HG02970 (cell line): ENCODE results near the gene LYL1.

Experiments used
- ATAC-seq: cut with Tn5 transposase; IDR thresholded peaks from one replicate; pipeline ENCODE4 v1.9.1; 2021; ENCODE audit warnings: mild to moderate bottlenecking, moderate library complexity, moderate number of reproducible peaks; ENCODE audit not compliant: unreplicated experiment, low FRiP score

LYL1 gene

GRCh38 chr19:13060964-13061927, 41.4 kb downstream of the LYL1 start:
- peak; percentile 53 for ATAC-seq

- ATAC-seq: no peak
These were observed 42.3 kb downstream of the LYL1 start for GRCh38 chr19:13060233-13060963.

GRCh38 chr19:13058951-13059660, 43.6 kb downstream of the LYL1 start:
- no peak for ATAC-seq

GRCh38 chr19:13057744-13058143, 44.9 kb downstream of the LYL1 start:
- ATAC-seq: no peak

- ATAC-seq: no peak
These were observed 45.5 kb downstream of the LYL1 start for GRCh38 chr19:13057147-13057572.

GRCh38 chr19:13056052-13056660, 46.5 kb downstream of the LYL1 start:
- no peak for ATAC-seq

- ATAC-seq: no peak
These were observed 47.2 kb downstream of the LYL1 start for GRCh38 chr19:13055213-13056051.

GRCh38 chr19:13054626-13055212, 47.9 kb downstream of the LYL1 start:
- ATAC-seq: no peak

- ATAC-seq: no peak
These were observed 48.7 kb downstream of the LYL1 start for GRCh38 chr19:13053761-13054625.

GRCh38 chr19:13053238-13053637, 49.4 kb downstream of the LYL1 start:
- ATAC-seq: no peak

GRCh38 chr19:13052447-13053175, 50.0 kb downstream of the LYL1 start:
- no peak for ATAC-seq

GRCh38 chr19:13051557-13052165, 51.0 kb downstream of the LYL1 start:
- ATAC-seq: no peak

GRCh38 chr19:13050274-13050673, 52.4 kb downstream of the LYL1 start:
- no peak for ATAC-seq
